ENCODE results near the gene AADACL4. TPM values are rescaled to one million over a fixed set of nuclear protein-coding genes. Genes with fewer than 3 reads are reported as not detected.
A peak's percentile ranks its signal among the peaks of the same experiment; 100 is the strongest.

Gene AADACL4
- total and polyA plus RNA-seq, 9 of the 15 experiments (the other 6 are each of a cell fraction or from before 2014, with no cell fraction given): not detected

DNA sequence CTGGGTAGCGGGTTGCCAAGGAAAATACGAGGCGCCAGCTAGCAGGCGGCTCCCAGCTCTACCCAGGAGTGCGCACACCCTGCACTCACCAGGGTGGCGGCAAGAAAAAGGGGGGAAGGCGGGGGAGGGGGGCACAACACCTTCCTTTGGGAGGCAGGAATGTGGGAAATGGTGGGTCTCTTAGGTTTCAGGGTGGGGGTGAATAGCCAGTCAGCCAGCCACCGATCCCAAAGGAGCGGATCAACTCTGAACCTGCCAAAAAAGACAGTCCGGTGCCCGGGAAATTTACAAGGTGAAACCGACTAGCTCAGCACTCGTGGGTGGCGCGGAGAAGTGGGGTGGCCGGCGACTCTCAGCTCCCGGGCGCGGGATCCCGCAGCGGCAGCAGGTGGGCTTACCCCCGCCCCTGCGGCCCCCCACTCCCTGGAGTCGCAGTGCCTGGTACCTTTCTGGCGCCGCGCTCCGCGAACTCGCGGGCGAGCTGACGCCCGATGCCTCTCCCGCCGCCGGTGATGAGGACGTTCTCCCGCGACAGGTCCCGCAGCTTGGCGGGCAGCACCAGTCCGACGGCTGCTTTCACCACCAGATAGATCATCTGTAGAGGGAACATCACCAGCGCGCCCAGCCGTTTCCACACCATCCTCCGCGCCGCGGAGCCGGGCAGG lies 27.0 kb upstream of the AADACL4 start (continued):
- 0 out of 2 replicates have a peak, but pooled peaks have one; percentile 31 for TF ChIP-seq ZNF12 (CRISPR knock-in tag; IDR thresholded peaks at IDR 0.05)
- TF ChIP-seq KDM5B (IDR thresholded peaks at IDR 0.05; ENCODE audit: insufficient replicate concordance, low read depth, low read length): peak; percentile 45
- TF ChIP-seq ZNF518B (CRISPR knock-in tag; IDR thresholded peaks at IDR 0.05): no peak
- no peak for TF ChIP-seq MEF2D (tag; conservative IDR thresholded peaks at IDR 0.05; ENCODE audit: low read depth)
- peak in 1 of 3 experiments; percentile 7 for TF ChIP-seq YY1 (IDR thresholded peaks at IDR 0.05; ENCODE audit: borderline replicate concordance in 1 of 3, control insufficient read depth in 1 of 3, extremely low read depth in 1 of 3, insufficient read depth in 3 of 3, insufficient read length in 1 of 3, insufficient replicate concordance in 2 of 3, low read depth in 1 of 3, low read length in 2 of 3)
- TF ChIP-seq ETV6 (IDR thresholded peaks at IDR 0.05; ENCODE audit: borderline replicate concordance in 1 of 2, low read depth in 2 of 2, low read length in 1 of 2): no peak
- TF ChIP-seq ETV6 (CRISPR knock-in tag; IDR thresholded peaks at IDR 0.05; ENCODE audit: borderline replicate concordance): peak; percentile 44; the same call in 1 of the 2 replicates
- TF ChIP-seq UBTF (IDR thresholded peaks at IDR 0.05; ENCODE audit: borderline replicate concordance in 1 of 2, low read depth in 2 of 2, low read length in 2 of 2): peak in 1 of 2 experiments; percentile 73; a peak in 1 of 4 replicates
- TF ChIP-seq RBBP5 (IDR thresholded peaks at IDR 0.05; ENCODE audit: borderline replicate concordance, insufficient read depth, low read length, poor library complexity, severe bottlenecking): peak; percentile 66
- TF ChIP-seq THRA (IDR thresholded peaks at IDR 0.05): no peak
- no peak for TF ChIP-seq ZNF347 (CRISPR knock-in tag; IDR thresholded peaks at IDR 0.05; ENCODE audit: low read depth)
- TF ChIP-seq RB1 (IDR thresholded peaks at IDR 0.05; ENCODE audit: low read depth): peak; percentile 25; the same call in 1 of the 2 replicates
- TF ChIP-seq, protein P1, sequence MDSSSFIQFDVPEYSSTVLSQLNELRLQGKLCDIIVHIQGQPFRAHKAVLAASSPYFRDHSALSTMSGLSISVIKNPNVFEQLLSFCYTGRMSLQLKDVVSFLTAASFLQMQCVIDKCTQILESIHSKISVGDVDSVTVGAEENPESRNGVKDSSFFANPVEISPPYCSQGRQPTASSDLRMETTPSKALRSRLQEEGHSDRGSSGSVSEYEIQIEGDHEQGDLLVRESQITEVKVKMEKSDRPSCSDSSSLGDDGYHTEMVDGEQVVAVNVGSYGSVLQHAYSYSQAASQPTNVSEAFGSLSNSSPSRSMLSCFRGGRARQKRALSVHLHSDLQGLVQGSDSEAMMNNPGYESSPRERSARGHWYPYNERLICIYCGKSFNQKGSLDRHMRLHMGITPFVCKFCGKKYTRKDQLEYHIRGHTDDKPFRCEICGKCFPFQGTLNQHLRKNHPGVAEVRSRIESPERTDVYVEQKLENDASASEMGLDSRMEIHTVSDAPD (CRISPR knock-in tag; IDR thresholded peaks at IDR 0.05): no peak

Data from K562 (cell line).